Measurements from ENCODE around the gene ENOSF1.

DNA sequence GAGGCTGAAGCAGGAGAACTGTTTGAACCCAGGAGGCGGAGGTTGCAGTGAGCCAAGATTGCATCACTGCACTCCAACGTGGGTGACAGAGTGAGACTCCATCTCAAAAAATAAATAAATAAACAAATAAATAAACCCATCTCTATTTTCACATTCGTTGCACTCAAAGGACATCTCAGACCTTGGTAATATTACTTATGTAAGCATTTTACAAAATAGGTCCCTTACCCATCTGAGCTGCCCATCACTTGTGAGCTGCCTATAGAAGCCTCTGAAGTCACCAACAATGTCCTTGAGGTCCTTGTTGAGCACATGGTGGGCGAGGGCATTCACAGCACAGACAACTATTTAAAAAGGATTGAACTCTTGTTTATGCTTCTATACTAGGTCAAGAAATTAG, 15.4 kb downstream of the ENOSF1 start:
- TF ChIP-seq, protein P1, sequence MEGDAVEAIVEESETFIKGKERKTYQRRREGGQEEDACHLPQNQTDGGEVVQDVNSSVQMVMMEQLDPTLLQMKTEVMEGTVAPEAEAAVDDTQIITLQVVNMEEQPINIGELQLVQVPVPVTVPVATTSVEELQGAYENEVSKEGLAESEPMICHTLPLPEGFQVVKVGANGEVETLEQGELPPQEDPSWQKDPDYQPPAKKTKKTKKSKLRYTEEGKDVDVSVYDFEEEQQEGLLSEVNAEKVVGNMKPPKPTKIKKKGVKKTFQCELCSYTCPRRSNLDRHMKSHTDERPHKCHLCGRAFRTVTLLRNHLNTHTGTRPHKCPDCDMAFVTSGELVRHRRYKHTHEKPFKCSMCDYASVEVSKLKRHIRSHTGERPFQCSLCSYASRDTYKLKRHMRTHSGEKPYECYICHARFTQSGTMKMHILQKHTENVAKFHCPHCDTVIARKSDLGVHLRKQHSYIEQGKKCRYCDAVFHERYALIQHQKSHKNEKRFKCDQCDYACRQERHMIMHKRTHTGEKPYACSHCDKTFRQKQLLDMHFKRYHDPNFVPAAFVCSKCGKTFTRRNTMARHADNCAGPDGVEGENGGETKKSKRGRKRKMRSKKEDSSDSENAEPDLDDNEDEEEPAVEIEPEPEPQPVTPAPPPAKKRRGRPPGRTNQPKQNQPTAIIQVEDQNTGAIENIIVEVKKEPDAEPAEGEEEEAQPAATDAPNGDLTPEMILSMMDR (IDR thresholded peaks at IDR 0.05): no peak
- no peak for TF ChIP-seq POLR2A (IDR thresholded peaks at IDR 0.05)
